ENCODE measurements around the gene P3H3. TPM values are rescaled to one million over a fixed set of nuclear protein-coding genes. Genes with fewer than 3 reads are reported as not detected.
A peak's percentile ranks its signal among the peaks of the same experiment; 100 is the strongest.

P3H3 gene
- total and polyA plus RNA-seq, 9 of the 15 experiments (the other 6 are each of a cell fraction or from before 2014, with no cell fraction given), result 0.03 to 15.0 (median 4.8) TPM

DNA sequence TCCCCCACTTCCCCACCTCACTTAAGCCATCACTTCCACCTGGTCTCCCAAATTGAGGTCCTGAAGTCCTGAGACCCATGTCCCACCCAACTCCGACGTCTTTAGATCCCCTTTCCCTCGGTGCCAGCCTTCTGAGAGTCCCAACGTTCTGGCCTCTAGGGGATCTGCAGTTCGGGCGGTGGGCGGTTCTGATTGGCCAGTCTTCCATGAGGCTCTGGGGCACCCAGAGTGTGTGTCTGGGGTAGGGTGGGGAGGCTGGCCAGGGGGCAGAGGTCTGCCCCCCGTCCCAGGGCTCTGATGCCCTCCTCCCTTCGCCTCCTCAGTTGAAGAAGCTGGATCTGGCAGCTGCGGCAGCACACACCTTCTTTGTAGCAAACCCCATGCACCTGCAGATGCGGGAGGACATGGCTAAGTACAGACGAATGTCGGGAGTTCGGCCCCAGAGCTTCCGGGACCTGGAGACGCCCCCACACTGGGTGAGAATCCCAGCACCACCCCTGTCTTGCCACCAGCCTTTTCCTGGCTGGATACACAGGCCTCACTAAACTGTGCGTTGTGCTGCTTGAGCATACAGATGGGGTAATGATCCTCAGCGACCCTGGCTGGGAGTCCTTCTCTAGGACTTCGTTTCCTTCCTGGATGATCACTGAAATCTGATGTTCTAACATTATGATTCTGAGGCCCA is 1.5 kb downstream of the P3H3 start (continued):
- TF ChIP-seq MNT (conservative IDR thresholded peaks at IDR 0.05) (no peak), ATF1 (CRISPR knock-in tag; IDR thresholded peaks at IDR 0.05) (no peak), ATF1 (tag; IDR thresholded peaks at IDR 0.05) (0 out of 2 replicates have a peak, but pooled peaks have one; percentile 8)
- TF ChIP-seq, protein P1, sequence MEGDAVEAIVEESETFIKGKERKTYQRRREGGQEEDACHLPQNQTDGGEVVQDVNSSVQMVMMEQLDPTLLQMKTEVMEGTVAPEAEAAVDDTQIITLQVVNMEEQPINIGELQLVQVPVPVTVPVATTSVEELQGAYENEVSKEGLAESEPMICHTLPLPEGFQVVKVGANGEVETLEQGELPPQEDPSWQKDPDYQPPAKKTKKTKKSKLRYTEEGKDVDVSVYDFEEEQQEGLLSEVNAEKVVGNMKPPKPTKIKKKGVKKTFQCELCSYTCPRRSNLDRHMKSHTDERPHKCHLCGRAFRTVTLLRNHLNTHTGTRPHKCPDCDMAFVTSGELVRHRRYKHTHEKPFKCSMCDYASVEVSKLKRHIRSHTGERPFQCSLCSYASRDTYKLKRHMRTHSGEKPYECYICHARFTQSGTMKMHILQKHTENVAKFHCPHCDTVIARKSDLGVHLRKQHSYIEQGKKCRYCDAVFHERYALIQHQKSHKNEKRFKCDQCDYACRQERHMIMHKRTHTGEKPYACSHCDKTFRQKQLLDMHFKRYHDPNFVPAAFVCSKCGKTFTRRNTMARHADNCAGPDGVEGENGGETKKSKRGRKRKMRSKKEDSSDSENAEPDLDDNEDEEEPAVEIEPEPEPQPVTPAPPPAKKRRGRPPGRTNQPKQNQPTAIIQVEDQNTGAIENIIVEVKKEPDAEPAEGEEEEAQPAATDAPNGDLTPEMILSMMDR (IDR thresholded peaks at IDR 0.05 in 2 of 3, conservative IDR thresholded peaks at IDR 0.05 in 1 of 3; ENCODE audit: insufficient read depth in 2 of 3, low read depth in 1 of 3, low read length in 3 of 3), result 0 out of 6 replicates have a peak, but pooled peaks of 1 of the 3 experiments have one; percentile 20

- CTCF ChIA-PET (ENCODE audit: low intra/inter-chr PET ratio), result no interaction called here
- no peak overlapping the region for H3K27ac ChIP-seq (ENCODE audit: extremely low read depth, low read depth, low read length)
- peaks cover 24% of the 10 kb centered on the region for H3K79me2 ChIP-seq (ENCODE audit: control insufficient read depth, insufficient read depth, low read length)
- 0 out of 2 replicates have a peak overlapping the region, but pooled peaks have one; percentile 87 for H3K4me2 ChIP-seq (ENCODE audit: insufficient read depth, low read length)
- H3K4me3 ChIP-seq, result no peak overlapping the region
- H3K9me3 ChIP-seq (replicated peaks; ENCODE audit: control insufficient read depth, insufficient read depth, low read depth, low read length), result no peaks in the 10 kb centered on the region
- peak overlapping the region in 1 of 2 experiments; percentile 30; a peak in 1 of 4 replicates for H3K9ac ChIP-seq (ENCODE audit: insufficient read depth in 1 of 2, low read depth in 2 of 2, low read length in 2 of 2)
- intact Hi-C loops (cut with micrococcal nuclease), result no loop called here
- FAIRE-seq (no peak), ATAC-seq (no peak), DNase-seq (ENCODE audit: extremely low read depth in 1 of 4, low spot score in 3 of 4) (no peak)
- 87% methylated on average over 6 of the region's 11 CpGs for WGBS (ENCODE audit: insufficient coverage, low coverage, missing lambda C conversion rate)
- H3K27me3 ChIP-seq (ENCODE audit: control insufficient read depth in 2 of 2, insufficient read depth in 2 of 2, low read length in 2 of 2), result no peaks in the 10 kb centered on the region
- H3K36me3 ChIP-seq (ENCODE audit: control insufficient read depth, insufficient read depth, low read length), result peaks cover 40% of the 10 kb centered on the region; the same call in 1 of the 3 replicates
- peaks cover 11 to 48% of the 10 kb centered on the region in 2 experiments; a peak in 4 of 5 replicates for H3K4me1 ChIP-seq (replicated peaks in 1 of 2; ENCODE audit: control insufficient read depth in 2 of 2, insufficient read depth in 2 of 2, low read length in 2 of 2)
- no peaks in the 10 kb centered on the region for H3K9me1 ChIP-seq (ENCODE audit: control insufficient read depth, insufficient read depth, low read length)
- H2AFZ ChIP-seq (ENCODE audit: low read depth, low read length), result no peak overlapping the region
- in situ Hi-C loops (cut with MboI), result no loop called here
- BruUV-seq (replicated peaks), result no TSS peak
- H4K20me1 ChIP-seq (replicated peaks; ENCODE audit: control insufficient read depth, insufficient read depth, low read length), result no peaks in the 10 kb centered on the region
- POLR2A ChIA-PET, result interaction anchor here (0.6 to 3.2 kb wide), 4 partner anchors 9 to 37 kb away, joined by 3 to 13 read pairs (median 4); no protein-coding TSS in a partner anchor
- TF ChIP-seq, protein P2, sequence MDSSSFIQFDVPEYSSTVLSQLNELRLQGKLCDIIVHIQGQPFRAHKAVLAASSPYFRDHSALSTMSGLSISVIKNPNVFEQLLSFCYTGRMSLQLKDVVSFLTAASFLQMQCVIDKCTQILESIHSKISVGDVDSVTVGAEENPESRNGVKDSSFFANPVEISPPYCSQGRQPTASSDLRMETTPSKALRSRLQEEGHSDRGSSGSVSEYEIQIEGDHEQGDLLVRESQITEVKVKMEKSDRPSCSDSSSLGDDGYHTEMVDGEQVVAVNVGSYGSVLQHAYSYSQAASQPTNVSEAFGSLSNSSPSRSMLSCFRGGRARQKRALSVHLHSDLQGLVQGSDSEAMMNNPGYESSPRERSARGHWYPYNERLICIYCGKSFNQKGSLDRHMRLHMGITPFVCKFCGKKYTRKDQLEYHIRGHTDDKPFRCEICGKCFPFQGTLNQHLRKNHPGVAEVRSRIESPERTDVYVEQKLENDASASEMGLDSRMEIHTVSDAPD (CRISPR knock-in tag; IDR thresholded peaks at IDR 0.05), result no peak
- TF ChIP-seq, protein P3, sequence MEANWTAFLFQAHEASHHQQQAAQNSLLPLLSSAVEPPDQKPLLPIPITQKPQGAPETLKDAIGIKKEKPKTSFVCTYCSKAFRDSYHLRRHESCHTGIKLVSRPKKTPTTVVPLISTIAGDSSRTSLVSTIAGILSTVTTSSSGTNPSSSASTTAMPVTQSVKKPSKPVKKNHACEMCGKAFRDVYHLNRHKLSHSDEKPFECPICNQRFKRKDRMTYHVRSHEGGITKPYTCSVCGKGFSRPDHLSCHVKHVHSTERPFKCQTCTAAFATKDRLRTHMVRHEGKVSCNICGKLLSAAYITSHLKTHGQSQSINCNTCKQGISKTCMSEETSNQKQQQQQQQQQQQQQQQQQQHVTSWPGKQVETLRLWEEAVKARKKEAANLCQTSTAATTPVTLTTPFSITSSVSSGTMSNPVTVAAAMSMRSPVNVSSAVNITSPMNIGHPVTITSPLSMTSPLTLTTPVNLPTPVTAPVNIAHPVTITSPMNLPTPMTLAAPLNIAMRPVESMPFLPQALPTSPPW (CRISPR knock-in tag; IDR thresholded peaks at IDR 0.05), result no peak
- TF ChIP-seq ZNF766 (CRISPR knock-in tag; conservative IDR thresholded peaks at IDR 0.05) (no peak), SRSF1 (IDR thresholded peaks at IDR 0.05; ENCODE audit: low read depth, low read length) (no peak), ERF (CRISPR knock-in tag; IDR thresholded peaks at IDR 0.05) (no peak), POU5F1 (IDR thresholded peaks at IDR 0.05; ENCODE audit: borderline replicate concordance, low read depth, low read length, partially characterized antibody) (no peak), HDAC6 (IDR thresholded peaks at IDR 0.05; ENCODE audit: low read depth, low read length) (no peak)
Measured at GRCh38 chr12:6830286-6830890, 2.2 kb downstream of the P3H3 start.

All from K562 (cell line).